Osteocyte (in vitro differentiated cells): ENCODE data around the gene DRD3. TPM values are rescaled to one million over a fixed set of nuclear protein-coding genes. Genes with fewer than 3 reads are reported as not detected.

ENCODE experiments used
- DNase-seq: peaks from one replicate; pipeline ENCODE4 v3.0.0; 2021; ENCODE audit warnings: mixed read lengths; ENCODE audit not compliant: unreplicated experiment; ENCODE audit errors: extremely low spot score
- H3K27ac Mint-ChIP-seq: one replicate; pipeline ENCODE4 v1.8.0; 2021; ENCODE audit warnings: mild to moderate bottlenecking, mixed read lengths; ENCODE audit not compliant: unreplicated experiment
- H3K27me3 Mint-ChIP-seq: one replicate; pipeline ENCODE4 v1.8.0; 2021; ENCODE audit warnings: mixed read lengths; ENCODE audit not compliant: unreplicated experiment
- H3K36me3 Mint-ChIP-seq: one replicate; pipeline ENCODE4 v1.8.0; 2021; ENCODE audit warnings: mixed read lengths; ENCODE audit not compliant: unreplicated experiment
- H3K4me1 Mint-ChIP-seq: one replicate; pipeline ENCODE4 v1.8.0; 2021; ENCODE audit warnings: mixed read lengths; ENCODE audit not compliant: unreplicated experiment
- H3K4me3 Mint-ChIP-seq: one replicate; pipeline ENCODE4 v1.8.0; 2021; ENCODE audit warnings: mild to moderate bottlenecking, moderate library complexity, mixed read lengths; ENCODE audit not compliant: unreplicated experiment
- H3K9me3 Mint-ChIP-seq: one replicate; pipeline ENCODE4 v1.8.0; 2021; ENCODE audit warnings: mixed read lengths; ENCODE audit not compliant: unreplicated experiment
- CTCF ChIP-seq: fragments of 200-600 bp; sonication (generic); IDR thresholded peaks from 2 replicates; pipeline ENCODE4 v1.5.0; 2021; ENCODE audit warnings: antibody characterized with exemption, mild to moderate bottlenecking, moderate library complexity
- total RNA-seq: library from RNA; stranded (reverse); gene quantifications from 2 replicates; pipeline ENCODE4 v1.2.1, GENCODE V29; 2021

DRD3 gene
- total RNA-seq, 1 donor from 2014 or later: not detected

- Mint-ChIP-seq H3K36me3 (no peaks in the 10 kb centered on the region), H3K27me3 (peaks cover 61% of the 10 kb centered on the region), H3K4me3 (no peak overlapping the region), H3K4me1 (peaks cover 10% of the 10 kb centered on the region), H3K27ac (no peak overlapping the region), H3K9me3 (no peaks in the 10 kb centered on the region)
- no peak for DNase-seq
- no peak for TF ChIP-seq CTCF
Observed at GRCh38 chr3:114154321-114154821, 24.5 kb downstream of the DRD3 start.

GRCh38 chr3:114152519-114153151 lies 26.2 kb downstream of the DRD3 start:
- Mint-ChIP-seq H3K36me3 (no peaks in the 10 kb centered on the region), H3K9me3 (no peaks in the 10 kb centered on the region), H3K4me3 (peak overlapping the region; percentile 44), H3K27ac (no peak overlapping the region), H3K27me3 (peaks cover 55% of the 10 kb centered on the region), H3K4me1 (peaks cover 10% of the 10 kb centered on the region)
- DNase-seq: peak; percentile 92
- TF ChIP-seq CTCF: peak; percentile 88

- Mint-ChIP-seq H3K36me3 (no peaks in the 10 kb centered on the region), H3K9me3 (no peaks in the 10 kb centered on the region), H3K4me3 (no peak overlapping the region), H3K27ac (no peak overlapping the region), H3K4me1 (peaks cover 10% of the 10 kb centered on the region), H3K27me3 (peaks cover 46% of the 10 kb centered on the region)
- no peak for DNase-seq
- TF ChIP-seq CTCF: no peak
Observed at GRCh38 chr3:114151091-114151490, 27.8 kb downstream of the DRD3 start.

- no peak for DNase-seq
- no peaks in the 10 kb centered on the region for H3K9me3 Mint-ChIP-seq
- no peak overlapping the region for H3K27ac Mint-ChIP-seq
- no peak overlapping the region for H3K4me3 Mint-ChIP-seq
- H3K27me3 Mint-ChIP-seq: peaks cover 33% of the 10 kb centered on the region
- no peaks in the 10 kb centered on the region for H3K36me3 Mint-ChIP-seq
- TF ChIP-seq CTCF: no peak
- H3K4me1 Mint-ChIP-seq: peaks cover 4% of the 10 kb centered on the region
Observed at GRCh38 chr3:114147251-114147650, 31.6 kb downstream of the DRD3 start.

GRCh38 chr3:114144909-114145688 lies 33.8 kb downstream of the DRD3 start:
- H3K4me3 Mint-ChIP-seq: no peak overlapping the region
- H3K27me3 Mint-ChIP-seq: peaks cover 27% of the 10 kb centered on the region
- TF ChIP-seq CTCF: no peak
- H3K9me3 Mint-ChIP-seq: no peaks in the 10 kb centered on the region
- DNase-seq: no peak
- no peaks in the 10 kb centered on the region for H3K4me1 Mint-ChIP-seq
- H3K36me3 Mint-ChIP-seq: no peaks in the 10 kb centered on the region
- no peak overlapping the region for H3K27ac Mint-ChIP-seq
